ENCODE data around the gene DLGAP1. TPM values are rescaled to one million over a fixed set of nuclear protein-coding genes. Genes with fewer than 3 reads are reported as not detected.
A peak's percentile ranks its signal among the peaks of the same experiment; 100 is the strongest.

Gene DLGAP1
- total RNA-seq, 4 donors from 2014 or later = 2.0 to 4.7 (median 2.1) TPM; not detected in 1

GRCh38 chr18:3777719-3778118 is 677.4 kb downstream of the DLGAP1 start:
- Histone ChIP-seq H3K27ac (no peak overlapping the region), H3K4me1 (no peaks in the 10 kb centered on the region), H3K4me3 (no peak overlapping the region), H3K9me3 (no peaks in the 10 kb centered on the region), H3K27me3 (no peaks in the 10 kb centered on the region), H3K36me3 (no peaks in the 10 kb centered on the region)
- TF ChIP-seq EP300 (IDR thresholded peaks at IDR 0.05) (no peak), POLR2A (IDR thresholded peaks at IDR 0.05) (no peak), POLR2AphosphoS5 (IDR thresholded peaks at IDR 0.05) (no peak), CTCF (IDR thresholded peaks at IDR 0.05) (no peak)
- WGBS = 88% methylated on average over 1 of the region's 1 CpG
- DNase-seq (ENCODE audit: low spot score in 2 of 2) = no peak

GRCh38 chr18:3777122-3777521 is 678.0 kb downstream of the DLGAP1 start:
- 90% methylated on average over 5 of the region's 5 CpGs for WGBS
- Histone ChIP-seq H3K27ac (no peak overlapping the region), H3K9me3 (no peaks in the 10 kb centered on the region), H3K4me3 (no peak overlapping the region), H3K36me3 (no peaks in the 10 kb centered on the region), H3K4me1 (no peaks in the 10 kb centered on the region), H3K27me3 (no peaks in the 10 kb centered on the region)
- TF ChIP-seq CTCF (IDR thresholded peaks at IDR 0.05) = no peak
- TF ChIP-seq POLR2A (IDR thresholded peaks at IDR 0.05) = no peak
- TF ChIP-seq POLR2AphosphoS5 (IDR thresholded peaks at IDR 0.05) = no peak
- TF ChIP-seq EP300 (IDR thresholded peaks at IDR 0.05) = no peak
- DNase-seq (ENCODE audit: low spot score in 2 of 2) = no peak

GRCh38 chr18:3775996-3776395 is 679.1 kb downstream of the DLGAP1 start:
- no peak overlapping the region for H3K27ac ChIP-seq
- H3K27me3 ChIP-seq = no peaks in the 10 kb centered on the region
- H3K36me3 ChIP-seq = no peaks in the 10 kb centered on the region
- no peak for TF ChIP-seq POLR2A (IDR thresholded peaks at IDR 0.05)
- no peak for TF ChIP-seq EP300 (IDR thresholded peaks at IDR 0.05)
- no peak for TF ChIP-seq POLR2AphosphoS5 (IDR thresholded peaks at IDR 0.05)
- TF ChIP-seq CTCF (IDR thresholded peaks at IDR 0.05) = no peak
- no peaks in the 10 kb centered on the region for H3K9me3 ChIP-seq
- DNase-seq (ENCODE audit: low spot score in 2 of 2) = no peak
- no peak overlapping the region for H3K4me3 ChIP-seq
- WGBS = 83% methylated on average over 5 of the region's 5 CpGs
- peaks cover 9% of the 10 kb centered on the region for H3K4me1 ChIP-seq

- no peaks in the 10 kb centered on the region for H3K27me3 ChIP-seq
- H3K4me3 ChIP-seq = no peak overlapping the region
- 33% methylated on average over 1 of the region's 1 CpG for WGBS
- H3K9me3 ChIP-seq = no peaks in the 10 kb centered on the region
- peaks cover 11% of the 10 kb centered on the region for H3K4me1 ChIP-seq
- no peaks in the 10 kb centered on the region for H3K36me3 ChIP-seq
- no peak for DNase-seq (ENCODE audit: low spot score in 2 of 2)
- TF ChIP-seq CTCF (IDR thresholded peaks at IDR 0.05) = no peak
- TF ChIP-seq POLR2AphosphoS5 (IDR thresholded peaks at IDR 0.05) = no peak
- TF ChIP-seq POLR2A (IDR thresholded peaks at IDR 0.05) = no peak
- no peak for TF ChIP-seq EP300 (IDR thresholded peaks at IDR 0.05)
- no peak overlapping the region for H3K27ac ChIP-seq
Measured at GRCh38 chr18:3773303-3773702, 681.8 kb downstream of the DLGAP1 start.

- H3K4me3 ChIP-seq = peak overlapping the region; percentile 31
- H3K27ac ChIP-seq = no peak overlapping the region
- WGBS = 3% methylated on average over 40 of the region's 40 CpGs
- DNase-seq (ENCODE audit: low spot score in 2 of 2) = peak; percentile 86 to 87
- H3K9me3 ChIP-seq = no peaks in the 10 kb centered on the region
- TF ChIP-seq CTCF (IDR thresholded peaks at IDR 0.05) = peak; percentile 83 to 95
- TF ChIP-seq EP300 (IDR thresholded peaks at IDR 0.05) = no peak
- no peaks in the 10 kb centered on the region for H3K36me3 ChIP-seq
- no peaks in the 10 kb centered on the region for H3K27me3 ChIP-seq
- H3K4me1 ChIP-seq = peaks cover 11% of the 10 kb centered on the region
Measured at GRCh38 chr18:3771121-3771971, 683.8 kb downstream of the DLGAP1 start.
